Activated T-helper 1 cell treated with anti-CD3 and anti-CD28 coated beads, Interleukin-12 subunit alpha, Interleukin-12 subunit beta, Interleukin-2, Interleukin-4 antibody, amounts not matched to agents 30 ng/mL and 10 ng/mL and 1 ng/mL, durations not matched to agents 14 hours and 24 hours and 36 hours (primary cell): ENCODE results near the gene P2RX1. TPM values are rescaled to one million over a fixed set of nuclear protein-coding genes. Genes with fewer than 3 reads are reported as not detected.

ENCODE experiments used
- DNase-seq: peaks from one replicate; pipeline ENCODE4 v3.0.0; 2021; ENCODE audit warnings: low spot score
- H3K27ac Mint-ChIP-seq: one replicate; pipeline ENCODE4 v1.8.0; 2021; ENCODE audit warnings: mild to moderate bottlenecking, mixed read lengths
- H3K27me3 Mint-ChIP-seq: one replicate; pipeline ENCODE4 v1.8.0; 2022; ENCODE audit warnings: mild to moderate bottlenecking, moderate library complexity, mixed read lengths; ENCODE audit not compliant: insufficient read depth
- H3K36me3 Mint-ChIP-seq: one replicate; pipeline ENCODE4 v1.8.0; 2021; ENCODE audit warnings: low read depth, mixed read lengths
- H3K4me1 Mint-ChIP-seq: one replicate; pipeline ENCODE4 v1.8.0; 2021; ENCODE audit warnings: low read depth, mixed read lengths
- H3K4me3 Mint-ChIP-seq: one replicate; pipeline ENCODE4 v1.8.0; 2021; ENCODE audit warnings: mild to moderate bottlenecking, moderate library complexity, mixed read lengths
- H3K9me3 Mint-ChIP-seq: one replicate; pipeline ENCODE4 v1.8.0; 2021; ENCODE audit warnings: mixed read lengths
- intact Hi-C: fragments of 100-400 bp; cut with micrococcal nuclease; formaldehyde crosslinking; loops from one replicate; pipeline ENCODE4 v1.15.1; 2024
- total RNA-seq: library from RNA; stranded (reverse); gene quantifications from 2 replicates; pipeline ENCODE4 v1.2.3, GENCODE V29; 2022

P2RX1 gene
- total RNA-seq, 1 donor from 2014 or later: 0.13 TPM

DNA sequence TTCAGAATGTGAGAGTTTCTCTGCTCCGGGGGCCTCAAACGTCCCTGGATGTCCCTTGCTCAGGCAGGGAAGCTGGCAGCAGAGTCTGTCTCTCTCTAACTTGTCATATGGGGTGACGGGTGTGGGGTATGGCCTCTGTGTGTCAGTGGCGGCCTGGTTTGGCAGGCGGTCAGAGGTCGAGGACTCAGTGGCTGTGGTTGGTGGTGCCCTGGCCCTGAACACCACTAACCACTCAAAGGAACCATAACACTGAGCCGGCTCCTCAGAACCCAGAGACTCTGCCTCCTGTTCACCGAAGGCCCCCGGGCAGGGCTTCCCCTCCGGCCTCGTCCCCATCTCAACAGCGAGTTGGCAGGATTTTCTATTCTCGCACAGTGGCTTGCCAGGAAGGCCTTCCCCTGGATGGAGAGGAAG is 677 bp downstream of the P2RX1 start:
- intact Hi-C loops: loop anchor here (2.0 kb wide), 1 partner anchor 53 kb away; no protein-coding TSS in a partner anchor
- Mint-ChIP-seq H3K36me3 (no peaks in the 10 kb centered on the region), H3K9me3 (no peaks in the 10 kb centered on the region), H3K27me3 (no peaks in the 10 kb centered on the region), H3K4me1 (peaks cover 34% of the 10 kb centered on the region), H3K27ac (peak overlapping the region; percentile 48), H3K4me3 (peak overlapping the region; percentile 40)
- DNase-seq: no peak

DNA sequence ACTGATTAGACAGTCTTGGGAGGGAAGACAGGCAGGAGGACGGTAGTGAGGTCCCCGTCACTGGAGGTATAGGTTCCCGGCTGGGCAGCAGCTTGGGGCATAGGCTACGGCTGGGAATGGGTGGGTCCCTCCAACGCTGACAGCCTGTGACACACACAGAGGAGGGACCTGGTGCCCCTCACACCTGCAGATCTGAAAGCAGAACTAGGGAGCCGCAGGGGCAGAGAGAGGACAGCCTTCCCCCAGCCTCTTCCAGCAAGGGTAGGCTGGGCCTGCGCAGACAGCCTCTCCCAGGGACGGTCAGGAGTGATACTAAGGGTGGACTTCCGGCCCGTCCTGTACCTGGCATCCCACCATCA is 2.0 kb downstream of the P2RX1 start:
- Mint-ChIP-seq H3K27ac (peak overlapping the region; percentile 16), H3K9me3 (no peaks in the 10 kb centered on the region), H3K4me3 (no peak overlapping the region), H3K4me1 (peaks cover 38% of the 10 kb centered on the region), H3K36me3 (no peaks in the 10 kb centered on the region), H3K27me3 (no peaks in the 10 kb centered on the region)
- intact Hi-C loops: loop anchor here (1.0 to 5.0 kb wide), 3 partner anchors 51 to 228 kb away; partner anchors contain the start of genes CYB5D2 and ZZEF1
- DNase-seq: no peak

GRCh38 chr17:3913531-3914311 is 2.5 kb downstream of the P2RX1 start:
- no peak overlapping the region for H3K4me3 Mint-ChIP-seq
- H3K27ac Mint-ChIP-seq: peak overlapping the region; percentile 16
- intact Hi-C loops: loop anchor here (1.0 to 5.0 kb wide), 5 partner anchors 51 to 229 kb away; partner anchors contain the start of genes CYB5D2 and ZZEF1
- peak; percentile 68 for DNase-seq
- H3K9me3 Mint-ChIP-seq: no peaks in the 10 kb centered on the region
- H3K27me3 Mint-ChIP-seq: no peaks in the 10 kb centered on the region
- H3K36me3 Mint-ChIP-seq: no peaks in the 10 kb centered on the region
- peaks cover 38% of the 10 kb centered on the region for H3K4me1 Mint-ChIP-seq

DNA sequence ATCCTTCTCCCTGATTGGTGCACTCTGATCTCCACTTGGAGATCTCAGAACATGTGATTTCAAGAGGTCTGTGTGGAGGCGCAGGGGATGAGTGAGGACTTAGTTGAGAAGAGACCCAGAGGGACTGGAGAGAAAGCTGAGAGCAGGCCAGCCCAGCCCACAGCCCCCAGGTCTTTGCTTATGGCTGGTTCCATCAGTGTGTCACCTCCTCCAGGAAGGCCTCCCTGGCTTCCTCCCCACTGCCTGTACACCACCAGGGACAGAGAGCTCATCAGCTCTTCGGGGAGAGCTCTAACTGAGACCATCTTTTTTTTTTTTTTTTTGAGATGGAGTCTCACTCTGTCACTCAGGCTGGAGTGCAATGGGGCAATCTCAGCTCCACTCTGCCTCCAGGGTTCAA is 3.4 kb downstream of the P2RX1 start:
- Mint-ChIP-seq H3K36me3 (no peaks in the 10 kb centered on the region), H3K9me3 (no peaks in the 10 kb centered on the region), H3K27me3 (no peaks in the 10 kb centered on the region), H3K4me3 (no peak overlapping the region), H3K27ac (peak overlapping the region; percentile 52), H3K4me1 (peaks cover 38% of the 10 kb centered on the region)
- intact Hi-C loops: loop anchor here (1.0 to 5.0 kb wide), 3 partner anchors 52 to 229 kb away; partner anchors contain the start of genes CYB5D2 and ZZEF1
- DNase-seq: no peak

DNA sequence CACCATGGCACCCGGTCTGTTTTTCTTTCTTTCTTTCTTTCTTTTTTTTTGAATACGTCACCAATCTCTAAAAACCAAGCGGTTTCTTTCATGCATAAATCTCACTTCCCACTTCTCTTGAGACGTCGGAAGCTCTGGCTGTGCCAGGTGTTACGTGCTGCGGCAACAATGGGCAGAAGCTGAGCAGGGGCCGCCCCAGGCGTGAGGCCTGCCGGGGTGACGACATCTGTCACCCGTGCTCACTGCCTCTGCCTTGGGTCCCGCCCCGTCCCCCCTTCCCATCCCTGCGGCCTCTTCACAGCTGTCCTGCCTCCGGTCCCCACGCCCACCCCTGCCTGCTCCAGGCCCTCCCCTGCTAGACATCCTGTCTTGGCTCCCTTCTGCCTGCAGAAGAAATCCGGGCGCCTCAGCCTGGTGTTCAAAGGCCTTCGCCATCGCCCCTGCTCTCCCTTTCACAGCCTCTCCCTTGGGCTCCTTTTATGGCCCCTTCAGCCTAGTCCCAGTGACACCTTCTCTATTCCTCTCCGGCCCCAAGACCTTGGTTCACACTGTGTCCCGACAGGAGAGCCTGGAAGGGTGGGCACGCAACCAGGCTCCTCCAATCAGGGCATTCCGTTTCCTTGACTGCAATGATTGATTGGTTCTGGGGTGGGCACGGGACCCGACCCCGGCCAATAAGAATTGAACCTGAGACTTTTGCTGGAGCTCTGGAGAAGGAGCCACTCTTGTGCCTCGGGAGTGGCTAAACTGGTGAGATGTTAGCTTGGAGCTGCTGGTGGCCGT is 4.8 kb downstream of the P2RX1 start:
- no peaks in the 10 kb centered on the region for H3K9me3 Mint-ChIP-seq
- DNase-seq: peak; percentile 53
- peaks cover 32% of the 10 kb centered on the region for H3K4me1 Mint-ChIP-seq
- intact Hi-C loops: loop anchor here (1.0 to 5.0 kb wide), 3 partner anchors 18 to 231 kb away; partner anchors contain the start of genes CAMKK1, CYB5D2, NCBP3 and ZZEF1
- H3K27ac Mint-ChIP-seq: peak overlapping the region; percentile 77
- H3K36me3 Mint-ChIP-seq: no peaks in the 10 kb centered on the region
- H3K27me3 Mint-ChIP-seq: peaks cover 4% of the 10 kb centered on the region
- peak overlapping the region; percentile 28 for H3K4me3 Mint-ChIP-seq

DNA sequence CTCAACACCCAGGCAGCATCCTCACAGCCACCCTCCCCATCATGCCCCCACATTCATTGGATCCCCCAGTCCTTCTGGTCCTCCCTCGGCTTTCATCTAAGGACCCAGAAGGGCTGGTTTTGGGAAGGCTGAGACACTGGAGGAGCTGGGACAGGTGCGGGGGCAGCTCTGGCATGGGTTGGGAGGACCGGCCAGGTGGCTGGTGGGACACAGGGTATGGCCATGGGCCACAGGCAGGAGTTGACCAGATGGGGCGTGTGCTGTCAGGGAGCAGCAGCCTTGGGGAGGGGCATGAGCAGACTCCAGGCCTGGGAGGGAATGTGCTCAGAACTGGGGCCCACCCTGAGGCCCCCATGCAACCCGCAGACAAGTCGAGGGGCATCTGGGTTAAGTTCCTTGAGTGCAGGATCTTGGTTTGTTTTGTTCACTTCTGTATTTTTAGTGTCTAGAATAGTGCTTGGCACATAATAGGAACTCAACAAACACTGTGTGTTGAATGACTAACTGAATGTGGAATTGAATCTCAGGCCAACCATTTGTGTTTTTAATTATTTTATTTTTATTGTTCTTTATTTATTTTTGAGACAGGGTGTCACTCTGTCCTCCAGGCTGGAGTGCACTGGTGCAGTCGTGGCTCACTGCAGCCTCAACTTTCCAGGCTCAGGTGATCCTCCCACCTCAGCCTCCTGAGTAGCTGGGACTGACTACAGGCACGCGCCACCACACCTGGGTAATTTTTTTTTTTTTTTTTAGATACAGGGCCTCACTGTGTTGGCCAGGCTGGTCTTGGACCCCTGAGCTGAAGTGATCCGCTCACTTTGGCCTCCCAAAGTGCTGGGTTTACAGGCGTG is 5.6 kb downstream of the P2RX1 start:
- DNase-seq: no peak
- Mint-ChIP-seq H3K9me3 (no peaks in the 10 kb centered on the region), H3K27ac (peak overlapping the region; percentile 77), H3K36me3 (no peaks in the 10 kb centered on the region), H3K4me1 (peaks cover 28% of the 10 kb centered on the region), H3K4me3 (no peak overlapping the region), H3K27me3 (peaks cover 7% of the 10 kb centered on the region)
- intact Hi-C loops: loop anchor here (1.0 to 5.0 kb wide), 3 partner anchors 17 to 232 kb away; partner anchors contain the start of genes CAMKK1, CYB5D2, NCBP3 and ZZEF1

DNA sequence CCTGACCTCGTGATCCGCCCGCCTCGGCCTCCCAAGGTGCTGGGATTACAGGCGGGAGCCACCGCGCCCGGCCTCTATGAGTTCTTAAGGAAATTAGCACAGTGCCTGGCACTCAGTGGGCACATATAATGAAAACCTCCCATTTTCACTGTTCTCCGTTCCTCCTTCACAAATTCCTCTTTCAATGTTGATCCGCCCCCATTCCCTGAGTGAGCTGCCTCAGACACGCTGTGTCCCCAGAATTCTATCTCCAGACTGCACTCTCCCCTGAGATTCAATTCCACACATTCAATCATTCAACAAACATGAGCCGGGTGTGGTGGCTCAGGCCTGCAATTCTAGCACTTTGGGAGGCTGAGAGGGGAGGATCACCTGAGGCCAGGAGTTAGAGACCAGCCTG is 7.0 kb downstream of the P2RX1 start:
- H3K9me3 Mint-ChIP-seq: no peaks in the 10 kb centered on the region
- H3K27me3 Mint-ChIP-seq: peaks cover 7% of the 10 kb centered on the region
- H3K27ac Mint-ChIP-seq: no peak overlapping the region
- no peak overlapping the region for H3K4me3 Mint-ChIP-seq
- intact Hi-C loops: no loop called here
- H3K36me3 Mint-ChIP-seq: no peaks in the 10 kb centered on the region
- peaks cover 23% of the 10 kb centered on the region for H3K4me1 Mint-ChIP-seq
- DNase-seq: no peak

DNA sequence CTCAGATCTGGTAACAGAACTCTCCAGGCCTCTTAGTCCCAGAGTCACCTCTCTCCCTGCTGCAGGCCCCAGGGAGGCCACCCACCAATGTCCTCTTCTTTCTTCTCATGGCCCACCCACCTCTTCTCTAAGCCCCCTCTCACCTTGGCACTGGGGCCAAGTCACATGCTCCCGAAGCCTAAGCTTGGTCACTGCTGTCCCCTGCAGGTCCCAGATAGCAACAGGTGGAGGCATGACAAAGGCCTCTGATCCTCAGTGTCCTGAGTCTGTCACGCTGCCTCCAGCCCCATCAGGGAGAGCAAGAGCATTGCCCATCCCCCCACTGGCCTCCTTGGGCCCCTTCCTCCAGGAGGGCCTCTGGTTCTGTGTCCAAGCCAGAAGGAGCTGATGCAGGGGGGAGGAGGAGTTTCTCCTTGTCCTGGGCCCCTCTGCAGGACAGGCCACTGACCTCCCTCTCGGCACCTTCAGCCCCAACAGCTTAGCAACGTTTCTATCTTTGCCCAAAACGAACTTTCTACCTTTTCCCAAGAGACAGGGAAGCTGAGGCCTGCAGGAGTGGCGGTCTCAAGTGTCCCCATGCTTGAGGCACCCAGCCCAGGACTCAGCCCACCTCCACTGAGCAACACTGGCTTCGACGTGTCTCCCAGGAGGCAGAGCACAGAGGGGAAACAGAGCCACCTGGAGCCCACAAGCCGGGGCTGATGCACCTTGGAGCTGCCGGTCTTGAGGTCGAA is 8.6 kb downstream of the P2RX1 start:
- intact Hi-C loops: no loop called here
- Mint-ChIP-seq H3K9me3 (no peaks in the 10 kb centered on the region), H3K4me1 (peaks cover 16% of the 10 kb centered on the region), H3K4me3 (no peak overlapping the region), H3K27ac (no peak overlapping the region), H3K36me3 (no peaks in the 10 kb centered on the region), H3K27me3 (peaks cover 7% of the 10 kb centered on the region)
- no peak for DNase-seq

GRCh38 chr17:3906881-3907280 is 9.4 kb downstream of the P2RX1 start:
- no peaks in the 10 kb centered on the region for H3K9me3 Mint-ChIP-seq
- H3K4me3 Mint-ChIP-seq: no peak overlapping the region
- peaks cover 7% of the 10 kb centered on the region for H3K27me3 Mint-ChIP-seq
- no peaks in the 10 kb centered on the region for H3K36me3 Mint-ChIP-seq
- intact Hi-C loops: no loop called here
- H3K27ac Mint-ChIP-seq: no peak overlapping the region
- DNase-seq: no peak
- peaks cover 14% of the 10 kb centered on the region for H3K4me1 Mint-ChIP-seq

- no peak for DNase-seq
- intact Hi-C loops: no loop called here
- H3K36me3 Mint-ChIP-seq: no peaks in the 10 kb centered on the region
- H3K4me1 Mint-ChIP-seq: peaks cover under 1% of the 10 kb centered on the region
- no peak overlapping the region for H3K4me3 Mint-ChIP-seq
- no peaks in the 10 kb centered on the region for H3K9me3 Mint-ChIP-seq
- H3K27ac Mint-ChIP-seq: no peak overlapping the region
- peaks cover 11% of the 10 kb centered on the region for H3K27me3 Mint-ChIP-seq
Measured at GRCh38 chr17:3905017-3905520, 11.2 kb downstream of the P2RX1 start.

DNA sequence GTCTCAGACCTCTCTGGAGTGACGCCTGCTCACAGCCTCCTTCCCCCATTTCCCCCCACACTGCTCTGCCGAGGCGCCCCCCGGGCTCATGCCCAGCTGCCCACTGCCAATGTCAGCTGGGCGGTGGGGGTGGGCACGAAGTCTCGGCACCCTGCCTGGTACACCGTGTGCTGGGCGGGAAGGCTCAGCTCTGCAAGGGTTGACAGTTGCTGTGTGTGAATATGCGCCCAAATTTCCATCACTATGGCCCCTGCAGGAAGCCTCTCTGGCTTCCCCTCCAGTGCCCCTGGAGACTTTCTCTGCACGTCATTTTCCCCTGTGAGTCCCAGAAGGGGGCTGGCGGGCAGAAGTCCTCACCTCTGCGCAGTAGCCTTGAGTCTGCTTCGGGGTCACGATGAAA is 11.8 kb downstream of the P2RX1 start:
- no peak for DNase-seq
- H3K9me3 Mint-ChIP-seq: no peaks in the 10 kb centered on the region

DNA sequence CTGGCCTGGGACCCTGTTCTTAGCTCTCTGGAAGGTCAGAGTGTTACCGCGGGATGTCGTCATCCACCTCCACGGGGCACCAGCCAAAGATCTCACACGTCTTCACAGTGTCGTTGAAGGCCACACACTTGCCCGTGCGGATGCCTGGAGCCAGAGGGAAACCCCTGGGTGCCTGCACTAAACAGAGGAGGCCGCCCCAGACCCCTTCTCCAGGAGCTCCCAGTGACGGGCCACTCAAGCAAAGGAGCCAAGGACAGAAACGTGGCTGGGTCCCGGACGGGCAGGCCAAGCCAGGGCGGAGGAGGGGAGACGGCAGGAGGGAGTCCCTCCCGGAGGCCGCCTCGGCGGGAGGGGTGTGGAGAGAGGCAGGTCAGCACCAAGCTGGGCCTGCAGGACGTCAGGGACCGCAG is 12.4 kb downstream of the P2RX1 start:
- H3K27ac Mint-ChIP-seq: no peak overlapping the region
- H3K9me3 Mint-ChIP-seq: no peaks in the 10 kb centered on the region
- intact Hi-C loops: no loop called here
- no peak overlapping the region for H3K4me3 Mint-ChIP-seq
- DNase-seq: no peak
- H3K36me3 Mint-ChIP-seq: no peaks in the 10 kb centered on the region
- H3K4me1 Mint-ChIP-seq: no peaks in the 10 kb centered on the region
- peaks cover 11% of the 10 kb centered on the region for H3K27me3 Mint-ChIP-seq

More for the DNA sequence above, 11.8 kb downstream of the P2RX1 start:
- peaks cover 11% of the 10 kb centered on the region for H3K27me3 Mint-ChIP-seq
- H3K4me3 Mint-ChIP-seq: no peak overlapping the region
- H3K36me3 Mint-ChIP-seq: no peaks in the 10 kb centered on the region
- intact Hi-C loops: no loop called here
- H3K4me1 Mint-ChIP-seq: no peaks in the 10 kb centered on the region
- no peak overlapping the region for H3K27ac Mint-ChIP-seq
